Measurements from ENCODE around the gene CLDND2. TPM values are rescaled to one million over a fixed set of nuclear protein-coding genes. Genes with fewer than 3 reads are reported as not detected.
A peak's percentile ranks its signal among the peaks of the same experiment; 100 is the strongest.

The CLDND2 gene
- total and polyA plus RNA-seq, 11 donors: 0.46 to 2.3 (median 0.92) TPM; not detected in 5

DNA sequence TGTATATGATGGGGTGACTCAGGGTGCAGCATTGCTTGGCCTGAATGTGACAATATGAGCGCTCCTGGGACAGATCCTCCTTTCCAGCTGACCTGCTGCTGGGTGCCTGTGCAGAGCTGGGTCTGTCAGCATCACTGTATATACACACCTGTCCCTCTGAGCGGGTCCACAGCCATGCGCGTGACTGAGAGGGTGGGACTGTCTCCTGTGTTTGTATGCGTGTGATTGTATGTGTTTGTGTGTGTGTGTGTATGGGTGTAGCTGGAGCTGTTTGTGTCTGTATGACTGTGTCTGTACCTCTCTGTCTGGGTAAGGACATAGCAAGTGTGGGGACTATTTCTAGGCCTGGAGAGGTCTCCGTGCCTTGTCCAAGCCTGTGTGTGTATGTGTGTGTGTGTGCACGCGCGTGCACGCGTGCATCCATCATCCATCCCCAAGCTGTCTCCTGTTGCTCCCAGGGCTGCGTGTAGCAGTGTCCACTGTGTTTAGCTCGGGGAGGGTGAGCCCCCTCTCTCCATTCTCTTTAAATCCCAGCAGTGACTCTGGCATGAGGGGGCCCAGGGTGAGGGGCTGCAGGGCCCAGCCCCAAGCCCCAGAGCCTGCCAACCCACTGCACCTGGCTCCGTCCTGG lies 49.0 kb downstream of the CLDND2 start:
- 66 to 82% (median 78%) methylated on average over 11 to 14 of the region's 14 CpGs for whole genome bisulfite sequencing, 4 donors
- Histone ChIP-seq H3K36me3 (no peaks in the 10 kb centered on the region), H3K4me3 (no peak overlapping the region), H3K9me3 (peaks cover 0 to 5% (median 0%) of the 10 kb centered on the region in 12 donors), H3K4me1 (no peaks in the 10 kb centered on the region), H3K27ac (no peak overlapping the region), H3K27me3 (peaks cover 0 to 48% (median 3%) of the 10 kb centered on the region in 9 donors)
- intact Hi-C loops (cut with DNase I): no loop called here
- TF ChIP-seq, protein P1, sequence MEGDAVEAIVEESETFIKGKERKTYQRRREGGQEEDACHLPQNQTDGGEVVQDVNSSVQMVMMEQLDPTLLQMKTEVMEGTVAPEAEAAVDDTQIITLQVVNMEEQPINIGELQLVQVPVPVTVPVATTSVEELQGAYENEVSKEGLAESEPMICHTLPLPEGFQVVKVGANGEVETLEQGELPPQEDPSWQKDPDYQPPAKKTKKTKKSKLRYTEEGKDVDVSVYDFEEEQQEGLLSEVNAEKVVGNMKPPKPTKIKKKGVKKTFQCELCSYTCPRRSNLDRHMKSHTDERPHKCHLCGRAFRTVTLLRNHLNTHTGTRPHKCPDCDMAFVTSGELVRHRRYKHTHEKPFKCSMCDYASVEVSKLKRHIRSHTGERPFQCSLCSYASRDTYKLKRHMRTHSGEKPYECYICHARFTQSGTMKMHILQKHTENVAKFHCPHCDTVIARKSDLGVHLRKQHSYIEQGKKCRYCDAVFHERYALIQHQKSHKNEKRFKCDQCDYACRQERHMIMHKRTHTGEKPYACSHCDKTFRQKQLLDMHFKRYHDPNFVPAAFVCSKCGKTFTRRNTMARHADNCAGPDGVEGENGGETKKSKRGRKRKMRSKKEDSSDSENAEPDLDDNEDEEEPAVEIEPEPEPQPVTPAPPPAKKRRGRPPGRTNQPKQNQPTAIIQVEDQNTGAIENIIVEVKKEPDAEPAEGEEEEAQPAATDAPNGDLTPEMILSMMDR (IDR thresholded peaks at IDR 0.05): no peak
- no peak for TF ChIP-seq POLR2A (IDR thresholded peaks at IDR 0.05)
- peak in 1 of 4 donors; percentile 6 for ATAC-seq
- no peak for DNase-seq

GRCh38 chr19:51318687-51319648 lies 49.8 kb downstream of the CLDND2 start:
- Histone ChIP-seq H3K36me3 (no peaks in the 10 kb centered on the region), H3K9me3 (peaks cover 0 to 7% (median 0%) of the 10 kb centered on the region in 12 donors), H3K27ac (no peak overlapping the region), H3K27me3 (peaks cover 0 to 48% (median 2%) of the 10 kb centered on the region in 9 donors), H3K4me3 (no peak overlapping the region), H3K4me1 (no peaks in the 10 kb centered on the region)
- DNase-seq (no peak), ATAC-seq (no peak)
- TF ChIP-seq, protein P1 (IDR thresholded peaks at IDR 0.05): no peak
- TF ChIP-seq POLR2A (IDR thresholded peaks at IDR 0.05): no peak
- WGBS, 4 donors: 71 to 80% (median 72%) methylated on average over 23 of the region's 23 CpGs
- intact Hi-C loops (cut with DNase I): no loop called here

- no peak overlapping the region for H3K27ac ChIP-seq
- no peak for ATAC-seq
- H3K27me3 ChIP-seq: peaks cover 0 to 50% (median 3%) of the 10 kb centered on the region in 9 donors
- peaks cover 0 to 7% (median 0%) of the 10 kb centered on the region in 12 donors for H3K9me3 ChIP-seq
- WGBS, 4 donors: 53 to 100% (median 62%) methylated on average over 1 of the region's 1 CpG
- TF ChIP-seq, protein P1 (IDR thresholded peaks at IDR 0.05): no peak
- TF ChIP-seq POLR2A (IDR thresholded peaks at IDR 0.05): no peak
- no peaks in the 10 kb centered on the region for H3K36me3 ChIP-seq
- no peak overlapping the region for H3K4me3 ChIP-seq
- intact Hi-C loops (cut with DNase I): no loop called here
- no peak for DNase-seq
- H3K4me1 ChIP-seq: no peaks in the 10 kb centered on the region
Measured at GRCh38 chr19:51317968-51318367, 50.8 kb downstream of the CLDND2 start.

- Histone ChIP-seq H3K9me3 (peaks cover 0 to 7% (median 0%) of the 10 kb centered on the region in 12 donors), H3K4me1 (no peaks in the 10 kb centered on the region), H3K4me3 (no peak overlapping the region), H3K27me3 (peaks cover 0 to 54% (median 6%) of the 10 kb centered on the region in 9 donors), H3K27ac (no peak overlapping the region), H3K36me3 (no peaks in the 10 kb centered on the region)
- WGBS, 4 donors: 74 to 86% (median 83%) methylated on average over 3 of the region's 3 CpGs
- intact Hi-C loops (cut with DNase I): no loop called here
- TF ChIP-seq, protein P1 (IDR thresholded peaks at IDR 0.05): no peak
- no peak for TF ChIP-seq POLR2A (IDR thresholded peaks at IDR 0.05)
- DNase-seq (no peak), ATAC-seq (no peak)
Measured at GRCh38 chr19:51317376-51317775, 51.4 kb downstream of the CLDND2 start.
